CD4-positive, alpha-beta T cell treated with Interleukin-4 for 1 hour (primary cell): ENCODE measurements around the gene TMEM229A.
"Not testable (repeated sequence)": the region's sequence is repeated elsewhere in the genome, so short reads cannot be mapped to it uniquely, and the experiment has no call there.

Experiments
- DNase-seq, 2 donors: peaks; one replicate each; pipeline ENCODE4 v3.0.0-alpha.2; 2020 to 2022

The TMEM229A gene

GRCh38 chr7:124032369-124033094, at the start of gene TMEM229A:
TMEM229A (minus strand) TSS chr7:124033067; CDS start chr7:124033003, 64 bp downstream.
- DNase-seq: no peak

GRCh38 chr7:124082234-124082633, 49.4 kb upstream of the TMEM229A start:
- DNase-seq: not testable (repeated sequence)

- no peak for DNase-seq
These were observed 44.7 kb upstream of the TMEM229A start for GRCh38 chr7:124077546-124077945.

- DNase-seq: no peak
These were observed 44.0 kb upstream of the TMEM229A start for GRCh38 chr7:124076841-124077240.

DNA sequence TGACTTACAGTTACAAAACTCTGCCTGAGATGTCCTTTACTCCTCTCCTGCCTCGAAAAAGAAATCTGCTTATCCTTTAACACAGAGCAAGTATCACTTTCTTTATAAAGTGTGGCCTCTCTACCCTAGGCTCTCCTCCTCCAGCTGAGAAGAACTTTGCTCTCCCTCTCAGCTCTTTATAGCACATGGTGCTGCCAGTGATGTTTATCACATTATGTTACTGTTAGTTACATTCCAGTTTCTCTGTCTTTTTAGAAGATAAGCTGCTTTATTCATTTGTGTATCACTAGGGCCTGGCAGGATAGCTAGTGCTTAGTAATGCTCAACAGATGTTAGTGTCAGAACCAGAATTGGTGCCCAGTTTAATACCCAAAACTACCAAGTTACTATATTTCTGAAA, 41.1 kb upstream of the TMEM229A start:
- no peak for DNase-seq

GRCh38 chr7:124073310-124073645, 40.4 kb upstream of the TMEM229A start:
- no peak for DNase-seq

DNA sequence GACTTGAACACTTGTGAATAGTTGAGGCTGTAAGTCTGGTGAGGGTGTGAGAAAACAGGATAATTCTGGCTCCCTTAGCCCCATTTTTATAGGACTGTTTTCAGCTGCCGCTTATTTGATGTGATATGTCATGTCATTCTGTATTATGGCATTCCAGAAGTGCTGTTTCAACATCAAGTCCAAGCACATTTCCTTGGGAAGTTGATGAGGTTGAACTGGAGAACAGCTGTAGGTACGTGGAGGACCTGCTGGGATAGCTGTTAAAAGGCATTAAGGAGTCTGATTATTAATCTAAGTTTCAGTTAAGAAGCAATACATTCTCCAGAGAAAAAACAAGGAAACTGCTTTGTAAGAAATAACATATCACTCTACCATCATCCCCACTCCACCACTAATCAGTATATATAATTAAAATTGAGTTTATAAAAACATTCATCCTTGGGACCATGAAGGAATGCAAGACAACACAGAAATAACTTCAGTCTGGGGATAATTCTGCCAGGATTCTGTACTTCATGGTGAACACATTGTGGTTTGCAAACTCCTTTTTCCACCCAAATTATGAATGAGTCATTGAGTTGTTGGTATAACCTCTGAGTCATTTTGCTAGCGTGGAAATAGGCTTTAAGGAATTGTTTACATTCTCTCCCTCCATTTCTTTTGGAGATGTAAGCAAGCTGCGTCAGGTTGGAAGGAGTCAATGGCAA, 39.9 kb upstream of the TMEM229A start:
- no peak for DNase-seq

DNA sequence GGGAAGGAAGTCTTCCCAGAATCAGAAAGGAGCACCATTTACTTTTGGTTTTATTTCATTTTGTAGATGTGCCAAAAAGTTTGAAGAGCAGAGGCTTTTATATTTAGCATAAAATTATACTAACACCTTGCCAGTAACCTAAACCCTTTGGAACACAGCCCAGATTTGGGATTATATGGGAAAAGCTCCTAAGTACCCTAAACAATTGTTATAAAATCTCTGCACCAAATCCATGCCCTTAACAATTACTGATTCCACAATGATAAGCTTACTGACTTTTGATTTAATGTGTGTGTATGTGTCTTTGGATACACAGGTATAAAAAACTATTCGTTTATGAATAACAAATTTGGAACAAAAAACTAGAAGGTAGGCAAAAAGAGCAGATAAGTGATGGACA, 39.0 kb upstream of the TMEM229A start:
- no peak for DNase-seq

- no peak for DNase-seq
These were observed 29.3 kb upstream of the TMEM229A start for GRCh38 chr7:124062171-124062570.

GRCh38 chr7:124060528-124060927, 27.7 kb upstream of the TMEM229A start:
- no peak for DNase-seq

DNA sequence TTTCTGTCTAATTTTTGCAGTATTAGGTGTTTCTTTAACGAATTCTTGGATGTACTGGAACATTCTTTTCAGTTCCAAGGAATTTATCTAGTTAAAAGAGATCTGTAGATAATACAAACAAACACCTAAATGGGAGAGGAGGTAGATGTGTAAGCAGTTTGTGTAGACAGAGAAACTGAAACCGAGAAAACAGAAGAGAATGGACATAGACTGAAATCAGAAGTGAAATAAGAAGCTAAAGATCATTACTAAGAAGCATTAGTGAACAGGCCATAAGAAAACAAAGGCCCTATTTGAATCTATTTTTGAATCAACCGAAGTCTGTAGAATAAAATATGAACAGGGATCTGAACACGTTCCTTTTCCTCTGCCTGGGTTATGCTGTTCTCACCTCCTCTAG, 26.5 kb upstream of the TMEM229A start:
- no peak for DNase-seq

- DNase-seq: no peak
These were observed 25.6 kb upstream of the TMEM229A start for GRCh38 chr7:124058515-124058914.

GRCh38 chr7:124057872-124058271, 25.0 kb upstream of the TMEM229A start:
- no peak for DNase-seq

DNA sequence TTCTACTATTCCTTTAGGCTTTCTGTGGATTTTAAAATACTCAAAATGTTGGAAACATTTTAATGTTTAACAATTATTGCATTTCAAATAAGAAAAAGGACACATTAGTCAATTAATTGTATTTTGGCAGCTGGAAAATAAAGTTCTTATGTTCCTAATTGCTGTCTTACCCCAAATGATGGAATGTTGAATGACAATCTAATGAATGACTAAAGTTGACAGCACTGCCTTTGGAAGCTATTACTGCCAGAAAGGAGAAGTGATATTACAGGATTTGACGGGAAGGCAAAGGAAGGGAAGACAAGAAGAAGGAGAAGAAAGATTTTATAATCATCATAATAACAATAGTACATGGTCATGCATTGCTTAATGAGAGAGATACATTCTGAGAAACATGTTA, 23.4 kb upstream of the TMEM229A start:
- no peak for DNase-seq

DNA sequence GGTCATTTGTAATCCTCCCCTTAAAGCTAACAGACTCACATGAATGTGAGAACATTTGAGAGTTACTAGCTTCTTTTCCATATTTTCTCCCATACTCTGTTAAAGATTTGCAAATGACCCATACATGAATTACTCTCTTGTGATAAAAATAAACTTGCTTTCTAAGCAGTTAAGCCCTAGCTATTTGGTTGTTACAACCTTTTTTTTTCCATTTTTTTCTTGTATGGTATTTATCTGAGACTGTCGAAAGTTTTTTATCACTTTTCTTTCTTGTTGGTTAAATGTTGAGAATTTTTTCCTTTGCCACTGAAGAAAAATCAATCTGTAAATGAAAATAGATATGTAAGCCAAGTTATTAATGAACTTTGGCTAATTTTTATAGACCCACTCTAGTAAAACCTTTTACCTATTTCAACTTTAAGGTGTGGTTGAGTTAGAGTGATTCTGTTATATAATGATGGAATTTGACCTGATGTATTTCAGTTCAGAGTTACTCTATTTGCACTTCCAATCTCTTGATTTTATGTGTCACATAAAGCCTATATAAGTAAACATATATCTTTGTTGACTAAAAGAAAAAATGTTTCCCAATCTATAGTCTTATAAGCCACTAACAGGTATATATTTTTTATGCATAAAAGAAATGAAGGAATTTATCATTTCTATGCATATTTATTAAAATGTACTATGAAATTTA, 19.0 kb upstream of the TMEM229A start:
- no peak for DNase-seq

- no peak for DNase-seq
These were observed 10.0 kb upstream of the TMEM229A start for GRCh38 chr7:124042826-124043225.

DNA sequence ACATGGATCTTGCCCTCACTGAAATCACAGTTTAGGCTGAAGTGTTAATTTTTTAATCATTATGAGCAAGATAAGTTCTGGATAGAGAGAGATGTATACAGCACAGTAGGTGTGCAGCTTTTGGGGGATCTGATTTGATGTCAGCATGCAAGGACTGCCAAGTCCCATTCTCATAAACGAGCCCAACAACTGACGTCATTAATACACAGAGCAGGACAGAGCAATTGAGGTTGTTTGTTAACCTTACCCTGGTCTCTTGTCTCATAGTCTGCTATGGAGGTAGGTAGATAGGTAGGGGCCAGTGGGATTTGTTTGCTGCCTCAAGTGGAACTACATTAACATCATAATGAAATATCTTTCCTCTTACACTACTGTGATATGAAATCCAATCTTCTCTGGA, 8.6 kb upstream of the TMEM229A start:
- no peak for DNase-seq

- DNase-seq: not testable (repeated sequence)
These were observed 5.0 kb upstream of the TMEM229A start for GRCh38 chr7:124037902-124038301.

DNA sequence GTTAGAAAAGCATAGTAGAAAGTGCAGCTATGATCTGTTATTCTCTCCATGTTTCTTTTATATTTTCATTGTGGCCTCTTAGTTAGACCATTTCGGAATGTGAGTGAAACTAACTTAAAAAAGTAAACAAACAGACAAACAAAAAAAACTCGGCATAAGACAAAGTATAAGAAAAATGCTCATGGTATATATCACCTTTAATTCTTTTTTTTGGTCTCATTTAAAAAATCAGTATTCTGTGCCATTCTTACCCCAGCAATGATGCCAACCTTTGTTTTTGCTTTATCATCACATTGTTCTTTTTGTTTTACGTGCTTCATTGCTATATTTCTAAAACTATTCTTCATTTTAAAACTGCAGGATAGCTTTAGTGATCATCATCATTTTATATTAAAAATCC, 2.8 kb upstream of the TMEM229A start:
- DNase-seq: no peak

GRCh38 chr7:124034754-124035100, 1.9 kb upstream of the TMEM229A start:
- DNase-seq: no peak

DNA sequence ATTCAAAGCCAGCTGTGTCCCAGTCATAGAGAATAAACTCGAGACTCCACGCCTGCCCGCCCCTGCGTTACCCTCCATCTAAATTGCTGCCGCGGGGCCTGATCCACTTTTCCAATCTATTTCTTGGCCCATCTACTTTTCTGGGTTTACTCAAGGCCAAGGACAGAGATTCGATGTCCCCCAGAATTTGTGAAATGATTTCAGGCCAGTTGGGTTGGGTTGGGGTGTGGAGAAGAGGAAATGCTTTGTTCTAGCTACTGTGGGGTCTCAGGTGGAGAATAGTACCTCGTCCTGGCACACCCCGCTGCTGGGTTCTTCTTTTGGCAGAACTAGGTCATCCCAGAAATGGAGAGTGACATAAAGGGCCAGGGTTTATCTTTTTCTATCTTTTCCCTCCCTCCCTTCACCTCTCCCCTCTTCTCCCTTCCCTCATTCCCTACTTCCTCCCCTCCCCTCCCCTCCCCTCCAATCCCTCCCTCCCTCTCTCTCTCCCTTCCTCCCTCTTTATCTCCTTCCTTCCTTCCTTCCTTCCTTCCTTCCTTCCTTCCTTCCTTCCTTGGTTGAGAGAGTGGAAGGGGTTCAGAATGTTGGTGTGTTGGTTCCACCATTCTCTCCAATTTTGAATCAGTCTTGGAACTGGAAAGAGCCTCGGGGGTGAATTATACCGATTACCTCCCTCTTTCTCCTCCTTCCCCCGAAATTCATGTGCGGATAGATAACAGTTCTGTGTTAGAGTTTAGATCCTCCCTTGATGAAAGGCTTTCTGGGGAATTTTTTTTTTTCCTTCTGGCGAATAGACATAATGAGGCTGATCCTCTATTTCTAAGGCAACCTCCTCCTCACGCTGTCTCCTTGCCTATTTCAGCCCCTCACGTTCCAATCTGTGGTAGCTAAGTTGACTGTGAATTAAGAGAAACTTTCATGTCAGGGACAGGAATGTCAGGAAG, 1.2 kb upstream of the TMEM229A start:
- DNase-seq: no peak

DNA sequence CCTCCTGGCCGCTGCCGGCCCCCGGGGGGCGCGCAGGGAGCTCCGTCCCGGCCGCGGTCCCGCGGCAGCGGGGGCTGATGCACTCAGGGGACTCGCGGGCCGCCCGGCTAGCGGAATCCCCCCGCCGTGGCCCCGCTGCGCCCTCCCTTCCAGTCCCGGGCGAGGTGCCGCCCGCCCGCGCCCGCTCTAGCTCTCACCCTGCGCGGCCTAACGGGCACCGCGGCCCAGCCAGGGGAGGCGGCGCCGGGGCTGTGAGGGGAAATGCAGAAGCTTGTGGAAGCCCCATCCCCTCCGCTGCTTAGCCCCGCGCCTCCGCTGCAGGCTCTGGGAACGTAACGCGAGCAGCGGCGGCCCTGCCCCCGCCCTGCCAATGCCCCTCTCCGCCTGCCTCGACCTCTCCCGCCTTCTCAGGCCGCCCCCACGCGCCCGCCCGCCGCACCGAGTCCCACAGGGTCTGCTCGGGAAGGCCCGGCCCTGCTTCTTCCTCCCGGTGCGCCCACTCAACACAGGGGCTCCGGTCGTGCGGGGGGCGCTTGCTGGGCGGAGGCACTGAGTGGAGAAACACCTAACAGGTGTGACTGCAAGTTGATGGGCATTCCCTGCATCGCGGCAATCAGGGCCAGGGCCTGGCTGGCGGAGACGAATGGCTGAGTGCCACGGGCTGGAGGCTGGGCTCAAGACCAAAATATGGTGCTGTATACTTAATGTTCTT, 384 bp upstream of the TMEM229A start:
- no peak for DNase-seq
